B cell (primary cell): ENCODE results near the gene ZNF507.

Source experiments
- EZH2 ChIP-seq: IDR thresholded peaks from 2 replicates; pipeline ENCODE4 v1.6.1; 2012; ENCODE audit warnings: borderline replicate concordance, low read depth, mild to moderate bottlenecking, moderate library complexity, low read length; ENCODE audit not compliant: insufficient read depth, poor library complexity, severe bottlenecking
- TF ChIP-seq, protein P1 (sequence below): fragments of 200-600 bp; IDR thresholded peaks from one replicate; pipeline ENCODE4 v1.8.0; 2022; ENCODE audit warnings: antibody characterized with exemption, mild to moderate bottlenecking

DNA sequence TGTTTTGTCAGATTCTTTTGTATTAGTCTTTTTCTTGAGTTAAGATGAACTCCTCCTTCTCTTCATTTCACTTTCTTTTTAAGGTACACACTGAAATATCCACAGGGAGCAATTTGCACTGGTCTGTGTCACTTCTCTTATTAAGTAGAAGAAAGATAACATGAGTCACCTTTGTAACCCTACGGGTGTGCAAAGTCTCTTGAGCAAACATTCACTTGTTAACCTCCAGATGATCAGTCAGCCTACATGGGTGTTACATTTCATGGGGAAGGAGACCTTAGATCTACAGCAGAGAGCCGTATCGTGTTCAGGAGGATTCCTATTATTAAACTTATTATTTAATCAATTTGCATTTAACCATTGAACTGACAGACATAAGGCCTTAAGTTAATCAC, 5.1 kb downstream of the ZNF507 start:
- TF ChIP-seq, protein P1, sequence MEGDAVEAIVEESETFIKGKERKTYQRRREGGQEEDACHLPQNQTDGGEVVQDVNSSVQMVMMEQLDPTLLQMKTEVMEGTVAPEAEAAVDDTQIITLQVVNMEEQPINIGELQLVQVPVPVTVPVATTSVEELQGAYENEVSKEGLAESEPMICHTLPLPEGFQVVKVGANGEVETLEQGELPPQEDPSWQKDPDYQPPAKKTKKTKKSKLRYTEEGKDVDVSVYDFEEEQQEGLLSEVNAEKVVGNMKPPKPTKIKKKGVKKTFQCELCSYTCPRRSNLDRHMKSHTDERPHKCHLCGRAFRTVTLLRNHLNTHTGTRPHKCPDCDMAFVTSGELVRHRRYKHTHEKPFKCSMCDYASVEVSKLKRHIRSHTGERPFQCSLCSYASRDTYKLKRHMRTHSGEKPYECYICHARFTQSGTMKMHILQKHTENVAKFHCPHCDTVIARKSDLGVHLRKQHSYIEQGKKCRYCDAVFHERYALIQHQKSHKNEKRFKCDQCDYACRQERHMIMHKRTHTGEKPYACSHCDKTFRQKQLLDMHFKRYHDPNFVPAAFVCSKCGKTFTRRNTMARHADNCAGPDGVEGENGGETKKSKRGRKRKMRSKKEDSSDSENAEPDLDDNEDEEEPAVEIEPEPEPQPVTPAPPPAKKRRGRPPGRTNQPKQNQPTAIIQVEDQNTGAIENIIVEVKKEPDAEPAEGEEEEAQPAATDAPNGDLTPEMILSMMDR, result no peak
- TF ChIP-seq EZH2, result no peak
